Measurements from ENCODE around the gene MAST2. TPM values are rescaled to one million over a fixed set of nuclear protein-coding genes. Genes with fewer than 3 reads are reported as not detected.
"Not testable (repeated sequence)": the region's sequence is repeated elsewhere in the genome, so short reads cannot be mapped to it uniquely, and the experiment has no call there.

Gene MAST2
- total and polyA plus RNA-seq, 5 donors: 46.1 to 85.3 (median 69.5) TPM

- Histone ChIP-seq H3K4me3 (ENCODE audit: low read length) (no peak overlapping the region), H3K9me3 (ENCODE audit: control insufficient read depth, low read length) (no peaks in the 10 kb centered on the region), H3K27ac (ENCODE audit: low read length) (no peak overlapping the region), H3K27me3 (ENCODE audit: control insufficient read depth, insufficient read depth) (no peaks in the 10 kb centered on the region), H3K4me1 (ENCODE audit: control insufficient read depth, insufficient read depth, low read length) (no peaks in the 10 kb centered on the region)
- DNase-seq: no peak
- WGBS: 65% methylated on average over 2 of the region's 2 CpGs
- intact Hi-C loops (cut with DNase I): no loop called here
- no peak for ATAC-seq
These were observed 250.3 kb downstream of the MAST2 start for GRCh38 chr1:46053734-46054133.

GRCh38 chr1:46056325-46056724, 252.9 kb downstream of the MAST2 start:
- H3K27me3 ChIP-seq (ENCODE audit: control insufficient read depth, insufficient read depth): no peaks in the 10 kb centered on the region
- ATAC-seq (no peak), DNase-seq (no peak)
- H3K9me3 ChIP-seq (ENCODE audit: control insufficient read depth, low read length): no peaks in the 10 kb centered on the region
- 97% methylated on average over 5 of the region's 5 CpGs for WGBS
- H3K4me1 ChIP-seq (ENCODE audit: control insufficient read depth, insufficient read depth, low read length): no peaks in the 10 kb centered on the region
- no peak overlapping the region for H3K4me3 ChIP-seq (ENCODE audit: low read length)
- intact Hi-C loops (cut with DNase I): no loop called here
- no peak overlapping the region for H3K27ac ChIP-seq (ENCODE audit: low read length)

- H3K27ac ChIP-seq (ENCODE audit: low read length); H3K27me3 ChIP-seq (ENCODE audit: control insufficient read depth, insufficient read depth); DNase-seq; H3K9me3 ChIP-seq (ENCODE audit: control insufficient read depth, low read length); H3K4me3 ChIP-seq (ENCODE audit: low read length); H3K4me1 ChIP-seq (ENCODE audit: control insufficient read depth, insufficient read depth, low read length); ATAC-seq; intact Hi-C loops (cut with DNase I): not testable (repeated sequence)
- 85% methylated on average over 4 of the region's 4 CpGs for WGBS
These were observed 253.8 kb downstream of the MAST2 start for GRCh38 chr1:46057215-46057614.

- intact Hi-C loops (cut with DNase I): no loop called here
- Histone ChIP-seq H3K27ac (ENCODE audit: low read length) (no peak overlapping the region), H3K27me3 (ENCODE audit: control insufficient read depth, insufficient read depth) (no peaks in the 10 kb centered on the region), H3K4me1 (ENCODE audit: control insufficient read depth, insufficient read depth, low read length) (no peaks in the 10 kb centered on the region), H3K9me3 (ENCODE audit: control insufficient read depth, low read length) (no peaks in the 10 kb centered on the region), H3K4me3 (ENCODE audit: low read length) (no peak overlapping the region)
- 98% methylated on average over 3 of the region's 3 CpGs for WGBS
- no peak for DNase-seq
- no peak for ATAC-seq
These were observed 254.4 kb downstream of the MAST2 start for GRCh38 chr1:46057781-46058180.

GRCh38 chr1:46058936-46059335, 255.5 kb downstream of the MAST2 start:
- Histone ChIP-seq H3K27me3 (ENCODE audit: control insufficient read depth, insufficient read depth) (no peaks in the 10 kb centered on the region), H3K9me3 (ENCODE audit: control insufficient read depth, low read length) (no peaks in the 10 kb centered on the region), H3K4me1 (ENCODE audit: control insufficient read depth, insufficient read depth, low read length) (no peaks in the 10 kb centered on the region), H3K4me3 (ENCODE audit: low read length) (no peak overlapping the region), H3K27ac (ENCODE audit: low read length) (no peak overlapping the region)
- DNase-seq (no peak), ATAC-seq (no peak)
- intact Hi-C loops (cut with DNase I): no loop called here
- WGBS: 94% methylated on average over 5 of the region's 5 CpGs

- DNase-seq (no peak), ATAC-seq (no peak)
- no peak overlapping the region for H3K4me3 ChIP-seq (ENCODE audit: low read length)
- no peaks in the 10 kb centered on the region for H3K9me3 ChIP-seq (ENCODE audit: control insufficient read depth, low read length)
- H3K27me3 ChIP-seq (ENCODE audit: control insufficient read depth, insufficient read depth): no peaks in the 10 kb centered on the region
- H3K27ac ChIP-seq (ENCODE audit: low read length): no peak overlapping the region
- no peaks in the 10 kb centered on the region for H3K4me1 ChIP-seq (ENCODE audit: control insufficient read depth, insufficient read depth, low read length)
- intact Hi-C loops (cut with DNase I): no loop called here
- WGBS: 63% methylated on average over 3 of the region's 3 CpGs
These were observed 257.7 kb downstream of the MAST2 start for GRCh38 chr1:46061146-46061545.

- no peak for DNase-seq
- Histone ChIP-seq H3K4me3 (ENCODE audit: low read length) (no peak overlapping the region), H3K4me1 (ENCODE audit: control insufficient read depth, insufficient read depth, low read length) (no peaks in the 10 kb centered on the region), H3K9me3 (ENCODE audit: control insufficient read depth, low read length) (no peaks in the 10 kb centered on the region), H3K27ac (ENCODE audit: low read length) (no peak overlapping the region), H3K27me3 (ENCODE audit: control insufficient read depth, insufficient read depth) (no peaks in the 10 kb centered on the region)
- WGBS: 77% methylated on average over 4 of the region's 4 CpGs
- ATAC-seq: no peak
- intact Hi-C loops (cut with DNase I): no loop called here
These were observed 259.4 kb downstream of the MAST2 start for GRCh38 chr1:46062651-46063319.

DNA sequence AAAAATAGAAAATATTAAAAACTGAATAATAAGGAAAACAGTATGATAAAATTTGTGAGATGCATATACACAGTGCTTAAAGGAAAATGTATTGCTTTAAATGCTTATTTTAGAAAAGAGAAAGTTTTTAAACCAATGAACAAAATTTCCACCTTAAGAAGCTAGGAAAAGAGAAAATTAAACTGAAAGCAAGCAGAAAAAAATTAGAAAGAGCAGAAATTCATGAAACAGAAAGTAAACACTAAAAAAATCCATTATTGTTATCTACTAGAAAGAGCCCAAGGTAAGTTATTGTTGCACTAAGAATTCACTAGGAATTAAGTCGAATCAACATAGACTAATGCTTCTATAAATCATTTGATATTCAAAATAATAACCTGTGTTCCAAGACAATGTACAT, 261.3 kb downstream of the MAST2 start:
- intact Hi-C loops (cut with DNase I): no loop called here
- WGBS: 96% methylated on average over 1 of the region's 1 CpG

GRCh38 chr1:46065405-46065804, 262.0 kb downstream of the MAST2 start:
- no peaks in the 10 kb centered on the region for H3K4me1 ChIP-seq (ENCODE audit: control insufficient read depth, insufficient read depth, low read length)
- H3K4me3 ChIP-seq (ENCODE audit: low read length): no peak overlapping the region
- no peak for ATAC-seq
- no peaks in the 10 kb centered on the region for H3K27me3 ChIP-seq (ENCODE audit: control insufficient read depth, insufficient read depth)
- intact Hi-C loops (cut with DNase I): no loop called here
- no peak for DNase-seq
- H3K9me3 ChIP-seq (ENCODE audit: control insufficient read depth, low read length): no peaks in the 10 kb centered on the region
- H3K27ac ChIP-seq (ENCODE audit: low read length): no peak overlapping the region

More for the DNA sequence above, 261.3 kb downstream of the MAST2 start:
- no peaks in the 10 kb centered on the region for H3K27me3 ChIP-seq (ENCODE audit: control insufficient read depth, insufficient read depth)
- ATAC-seq: no peak
- no peak for DNase-seq
- H3K4me3 ChIP-seq (ENCODE audit: low read length): no peak overlapping the region
- H3K27ac ChIP-seq (ENCODE audit: low read length): no peak overlapping the region
- H3K4me1 ChIP-seq (ENCODE audit: control insufficient read depth, insufficient read depth, low read length): no peaks in the 10 kb centered on the region
- H3K9me3 ChIP-seq (ENCODE audit: control insufficient read depth, low read length): no peaks in the 10 kb centered on the region

GRCh38 chr1:46067652-46068051, 264.2 kb downstream of the MAST2 start:
- Histone ChIP-seq H3K4me3 (ENCODE audit: low read length) (no peak overlapping the region), H3K27me3 (ENCODE audit: control insufficient read depth, insufficient read depth) (no peaks in the 10 kb centered on the region), H3K4me1 (ENCODE audit: control insufficient read depth, insufficient read depth, low read length) (no peaks in the 10 kb centered on the region), H3K9me3 (ENCODE audit: control insufficient read depth, low read length) (no peaks in the 10 kb centered on the region), H3K27ac (ENCODE audit: low read length) (no peak overlapping the region)
- DNase-seq (no peak), ATAC-seq (no peak)
- intact Hi-C loops (cut with DNase I): no loop called here
- 98% methylated on average over 1 of the region's 1 CpG for WGBS

- ATAC-seq: no peak
These were observed 265.1 kb downstream of the MAST2 start for GRCh38 chr1:46068525-46068924.

More at GRCh38 chr1:46068525-46068924, 265.1 kb downstream of the MAST2 start:
- H3K4me3 ChIP-seq (ENCODE audit: low read length): no peak overlapping the region
- H3K9me3 ChIP-seq (ENCODE audit: control insufficient read depth, low read length): no peaks in the 10 kb centered on the region
- no peaks in the 10 kb centered on the region for H3K4me1 ChIP-seq (ENCODE audit: control insufficient read depth, insufficient read depth, low read length)
- no peak for DNase-seq
- 77% methylated on average over 3 of the region's 3 CpGs for WGBS
- H3K27ac ChIP-seq (ENCODE audit: low read length): no peak overlapping the region
- no peaks in the 10 kb centered on the region for H3K27me3 ChIP-seq (ENCODE audit: control insufficient read depth, insufficient read depth)
- intact Hi-C loops (cut with DNase I): no loop called here
